Measurements from ENCODE around the gene PPARG.
"Not testable (repeated sequence)": the region's sequence is repeated elsewhere in the genome, so short reads cannot be mapped to it uniquely, and the experiment has no call there.

Gene PPARG

DNA sequence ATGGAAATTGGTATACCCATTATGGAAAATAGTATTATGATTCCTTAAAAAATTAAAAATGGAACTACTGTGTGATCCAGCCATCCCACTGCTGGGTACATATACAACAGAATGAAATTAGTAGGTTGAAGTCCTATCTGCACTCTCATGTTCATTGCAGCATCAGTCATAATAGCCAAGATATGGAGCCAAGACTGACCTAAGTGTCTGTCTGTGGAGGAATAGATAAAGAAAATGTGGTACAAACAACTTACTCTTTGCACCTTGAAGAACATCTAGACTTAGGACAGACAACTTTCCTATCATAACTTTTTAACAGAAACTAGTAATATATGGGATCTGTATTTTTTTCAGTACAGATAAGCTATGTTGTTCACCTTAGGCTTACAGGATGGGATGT is 30.0 kb upstream of the PPARG start:
- Histone ChIP-seq H3K9me2 (ENCODE audit: low read depth, low read length) (no peaks in the 10 kb centered on the region), H3K27me3 (ENCODE audit: insufficient read depth, low read length) (no peaks in the 10 kb centered on the region), H3K4me3 (ENCODE audit: low read depth, low read length, poor library complexity, severe bottlenecking) (no peak overlapping the region), H3K9ac (ENCODE audit: low read length) (no peak overlapping the region), H3K4me2 (ENCODE audit: low read length) (no peak overlapping the region), H3K27ac (ENCODE audit: low read depth, low read length, poor library complexity, severe bottlenecking) (no peak overlapping the region), H3K79me2 (ENCODE audit: insufficient read depth, low read length) (no peaks in the 10 kb centered on the region), H3K9me3 (ENCODE audit: low read length) (no peaks in the 10 kb centered on the region), H2AFZ (ENCODE audit: low read length) (no peak overlapping the region), H3K36me3 (ENCODE audit: insufficient read depth, low read length) (no peaks in the 10 kb centered on the region), H3K4me1 (ENCODE audit: insufficient read depth, low read length, severe bottlenecking) (no peaks in the 10 kb centered on the region), H4K20me1 (ENCODE audit: insufficient read depth, low read length) (no peaks in the 10 kb centered on the region), H3F3A (ENCODE audit: insufficient read depth, low read length) (no peaks in the 10 kb centered on the region)
- no peak for TF ChIP-seq EZH2 (IDR thresholded peaks at IDR 0.05; ENCODE audit: borderline replicate concordance, low read length)
- TF ChIP-seq CTCF (IDR thresholded peaks at IDR 0.05; ENCODE audit: low read length), result no peak

- H3K4me2 ChIP-seq (ENCODE audit: low read length); H3K4me3 ChIP-seq (ENCODE audit: low read depth, low read length, poor library complexity, severe bottlenecking): not testable (repeated sequence)
These were observed 26.7 kb upstream of the PPARG start for GRCh38 chr3:12262173-12262572.

GRCh38 chr3:12265508-12265907 is 23.4 kb upstream of the PPARG start:
- H3K9me3 ChIP-seq (ENCODE audit: low read length), result no peaks in the 10 kb centered on the region
- no peaks in the 10 kb centered on the region for H3F3A ChIP-seq (ENCODE audit: insufficient read depth, low read length)
- H3K9me2 ChIP-seq (ENCODE audit: low read depth, low read length), result no peaks in the 10 kb centered on the region
- H4K20me1 ChIP-seq (ENCODE audit: insufficient read depth, low read length), result no peaks in the 10 kb centered on the region
- no peaks in the 10 kb centered on the region for H3K36me3 ChIP-seq (ENCODE audit: insufficient read depth, low read length)
- H3K9ac ChIP-seq (ENCODE audit: low read length), result no peak overlapping the region
- no peaks in the 10 kb centered on the region for H3K4me1 ChIP-seq (ENCODE audit: insufficient read depth, low read length, severe bottlenecking)
- no peaks in the 10 kb centered on the region for H3K79me2 ChIP-seq (ENCODE audit: insufficient read depth, low read length)
- H3K4me3 ChIP-seq (ENCODE audit: low read depth, low read length, poor library complexity, severe bottlenecking), result no peak overlapping the region
- no peak overlapping the region for H3K4me2 ChIP-seq (ENCODE audit: low read length)
- H3K27me3 ChIP-seq (ENCODE audit: insufficient read depth, low read length), result no peaks in the 10 kb centered on the region
- no peak overlapping the region for H3K27ac ChIP-seq (ENCODE audit: low read depth, low read length, poor library complexity, severe bottlenecking)
- TF ChIP-seq CTCF (IDR thresholded peaks at IDR 0.05; ENCODE audit: low read length), result no peak
- no peak for TF ChIP-seq EZH2 (IDR thresholded peaks at IDR 0.05; ENCODE audit: borderline replicate concordance, low read length)
- H2AFZ ChIP-seq (ENCODE audit: low read length), result no peak overlapping the region

More at GRCh38 chr3:12262173-12262572, 26.7 kb upstream of the PPARG start:
- H3K4me1 ChIP-seq (ENCODE audit: insufficient read depth, low read length, severe bottlenecking); H4K20me1 ChIP-seq (ENCODE audit: insufficient read depth, low read length); H3K27ac ChIP-seq (ENCODE audit: low read depth, low read length, poor library complexity, severe bottlenecking); H3K79me2 ChIP-seq (ENCODE audit: insufficient read depth, low read length); H2AFZ ChIP-seq (ENCODE audit: low read length); H3K36me3 ChIP-seq (ENCODE audit: insufficient read depth, low read length); H3K9me2 ChIP-seq (ENCODE audit: low read depth, low read length); H3K9me3 ChIP-seq (ENCODE audit: low read length); H3K9ac ChIP-seq (ENCODE audit: low read length); H3F3A ChIP-seq (ENCODE audit: insufficient read depth, low read length); H3K27me3 ChIP-seq (ENCODE audit: insufficient read depth, low read length): not testable (repeated sequence)

GRCh38 chr3:12266038-12266437 is 22.8 kb upstream of the PPARG start:
- no peak overlapping the region for H3K27ac ChIP-seq (ENCODE audit: low read depth, low read length, poor library complexity, severe bottlenecking)
- TF ChIP-seq EZH2 (IDR thresholded peaks at IDR 0.05; ENCODE audit: borderline replicate concordance, low read length), result no peak
- TF ChIP-seq CTCF (IDR thresholded peaks at IDR 0.05; ENCODE audit: low read length), result no peak

More at GRCh38 chr3:12266038-12266437, 22.8 kb upstream of the PPARG start:
- no peaks in the 10 kb centered on the region for H3K27me3 ChIP-seq (ENCODE audit: insufficient read depth, low read length)
- no peaks in the 10 kb centered on the region for H3F3A ChIP-seq (ENCODE audit: insufficient read depth, low read length)
- no peaks in the 10 kb centered on the region for H3K36me3 ChIP-seq (ENCODE audit: insufficient read depth, low read length)
- no peak overlapping the region for H3K4me2 ChIP-seq (ENCODE audit: low read length)
- H3K79me2 ChIP-seq (ENCODE audit: insufficient read depth, low read length), result no peaks in the 10 kb centered on the region
- H3K4me1 ChIP-seq (ENCODE audit: insufficient read depth, low read length, severe bottlenecking), result no peaks in the 10 kb centered on the region
- H3K9ac ChIP-seq (ENCODE audit: low read length), result no peak overlapping the region
- no peak overlapping the region for H3K4me3 ChIP-seq (ENCODE audit: low read depth, low read length, poor library complexity, severe bottlenecking)
- no peaks in the 10 kb centered on the region for H4K20me1 ChIP-seq (ENCODE audit: insufficient read depth, low read length)
- H3K9me2 ChIP-seq (ENCODE audit: low read depth, low read length), result no peaks in the 10 kb centered on the region
- no peaks in the 10 kb centered on the region for H3K9me3 ChIP-seq (ENCODE audit: low read length)
- H2AFZ ChIP-seq (ENCODE audit: low read length), result no peak overlapping the region
